GM23338 (cell line): Measurements from ENCODE around the gene TDP2. TPM values are rescaled to one million over a fixed set of nuclear protein-coding genes. Genes with fewer than 3 reads are reported as not detected.

ENCODE experiments used
- ATAC-seq: fragments of 200-7000 bp; cut with Tn5 transposase; 3 replicates; pipeline ENCODE4 v1.9.1; 2020
- DNase-seq: peaks from one replicate; pipeline ENCODE4 v3.0.0-alpha.2; 2015; ENCODE audit warnings: low spot score
- H2AFZ ChIP-seq: fragments of 200-600 bp; sonication (generic); 2 replicates; pipeline ENCODE4 v1.8.0; 2016; ENCODE audit warnings: antibody characterized with exemption, mild to moderate bottlenecking, moderate library complexity
- H3F3A ChIP-seq: fragments of 200-600 bp; sonication (generic); replicated peaks from 2 replicates; pipeline ENCODE4 v1.8.0; 2017; ENCODE audit warnings: antibody characterized with exemption, mixed run types, low read depth
- H3K27ac ChIP-seq: fragments of 200-600 bp; sonication (generic); 2 replicates; pipeline ENCODE4 v1.6.1; 2016; ENCODE audit warnings: low read depth
- H3K27me3 ChIP-seq: fragments of 200-600 bp; sonication (generic); 2 replicates; pipeline ENCODE4 v1.8.0; 2016; ENCODE audit warnings: mild to moderate bottlenecking, mixed run types, moderate library complexity; ENCODE audit not compliant: insufficient read depth
- H3K36me3 ChIP-seq: fragments of 200-600 bp; sonication (generic); 2 replicates; pipeline ENCODE4 v1.8.0; 2016; ENCODE audit warnings: mild to moderate bottlenecking; ENCODE audit not compliant: insufficient read depth
- H3K4me1 ChIP-seq: fragments of 200-600 bp; sonication (generic); 2 replicates; pipeline ENCODE4 v1.8.0; 2016; ENCODE audit warnings: mild to moderate bottlenecking, moderate library complexity; ENCODE audit not compliant: insufficient read depth
- H3K4me2 ChIP-seq: fragments of 200-600 bp; sonication (generic); 2 replicates; pipeline ENCODE4 v1.7.1; 2017; ENCODE audit warnings: mixed run types
- H3K4me3 ChIP-seq: fragments of 200-600 bp; sonication (generic); 2 replicates; pipeline ENCODE4 v1.6.1; 2016; ENCODE audit warnings: mixed run types
- H3K79me2 ChIP-seq: fragments of 200-600 bp; sonication (generic); replicated peaks from 2 replicates; pipeline ENCODE4 v1.8.0; 2017; ENCODE audit warnings: mild to moderate bottlenecking; ENCODE audit not compliant: insufficient read depth
- H3K9me2 ChIP-seq: fragments of 200-600 bp; sonication (generic); 2 replicates; pipeline ENCODE4 v1.8.0; 2017; ENCODE audit not compliant: insufficient read depth
- H4K20me1 ChIP-seq: fragments of 200-600 bp; sonication (generic); replicated peaks from 2 replicates; pipeline ENCODE4 v1.8.0; 2017; ENCODE audit warnings: mild to moderate bottlenecking; ENCODE audit not compliant: insufficient read depth
- H3K27ac Mint-ChIP-seq: 2 replicates; pipeline ENCODE4 v1.8.0; 2020; ENCODE audit warnings: inconsistent platforms, mild to moderate bottlenecking, moderate library complexity, mixed read lengths
- H3K27me3 Mint-ChIP-seq: 3 replicates; pipeline ENCODE4 v1.8.0; 2022; ENCODE audit warnings: low read depth, mild to moderate bottlenecking, moderate library complexity, mixed read lengths, inconsistent platforms; ENCODE audit not compliant: insufficient read depth, poor library complexity
- H3K36me3 Mint-ChIP-seq: 3 replicates; pipeline ENCODE4 v1.8.0; 2021; ENCODE audit warnings: low read depth, mild to moderate bottlenecking, inconsistent platforms, moderate library complexity, mixed read lengths
- H3K4me1 Mint-ChIP-seq: 3 replicates; pipeline ENCODE4 v1.8.0; 2020; ENCODE audit warnings: mild to moderate bottlenecking, inconsistent platforms, mixed read lengths
- H3K4me3 Mint-ChIP-seq: 3 replicates; pipeline ENCODE4 v1.8.0; 2021; ENCODE audit warnings: moderate library complexity, mild to moderate bottlenecking, inconsistent platforms, mixed read lengths
- H3K9me3 Mint-ChIP-seq: 3 replicates; pipeline ENCODE4 v1.8.0; 2020; ENCODE audit warnings: moderate library complexity, mild to moderate bottlenecking, inconsistent platforms, mixed read lengths
- CREB1 ChIP-seq: fragments of 250-450 bp; sonication (Bioruptor Pico); IDR thresholded peaks from 2 replicates; pipeline ENCODE4 v1.5.0; 2020; ENCODE audit warnings: low read depth, mild to moderate bottlenecking, moderate library complexity
- EZH2 ChIP-seq: fragments of 200-600 bp; sonication (generic); IDR thresholded peaks from one replicate; pipeline ENCODE4 v1.8.0; 2017; ENCODE audit warnings: antibody characterized with exemption, mild to moderate bottlenecking, low read depth; ENCODE audit not compliant: unreplicated experiment
- EZH2phosphoT487 ChIP-seq: fragments of 200-600 bp; sonication (generic); IDR thresholded peaks from one replicate; pipeline ENCODE4 v1.8.1; 2018; ENCODE audit warnings: antibody characterized with exemption; ENCODE audit not compliant: unreplicated experiment
- JUNB ChIP-seq: IDR thresholded peaks from one replicate; pipeline ENCODE4 v1.6.1; 2016; ENCODE audit warnings: antibody characterized with exemption; ENCODE audit not compliant: unreplicated experiment
- NANOG ChIP-seq: IDR thresholded peaks from 2 replicates; pipeline ENCODE4 v1.6.1; 2016; ENCODE audit warnings: antibody characterized with exemption, borderline replicate concordance
- POLR2AphosphoS5 ChIP-seq: IDR thresholded peaks from 2 replicates; pipeline ENCODE4 v1.6.1; 2016; ENCODE audit warnings: antibody characterized with exemption, low read depth
- STAT1 ChIP-seq: IDR thresholded peaks from one replicate; pipeline ENCODE4 v1.6.1; 2016; ENCODE audit warnings: antibody characterized with exemption; ENCODE audit not compliant: unreplicated experiment
- ZNF114 ChIP-seq: fragments of 250-450 bp; sonication (Bioruptor Pico); IDR thresholded peaks from 2 replicates; pipeline ENCODE4 v1.5.0; 2020; ENCODE audit warnings: mild to moderate bottlenecking, moderate library complexity
- ZNF331 ChIP-seq: fragments of 250-450 bp; sonication (Bioruptor Pico); IDR thresholded peaks from 2 replicates; pipeline ENCODE4 v1.5.0; 2020; ENCODE audit warnings: low read depth, mild to moderate bottlenecking, moderate library complexity
- polyA plus RNA-seq: library from polyadenylated mRNA; unstranded; fragments of >200 nt; fragmentation: Nextera tagmentation; extraction: Ambion mirVana; gene quantifications from 2 replicates; pipeline ENCODE4 v1.2.1, GENCODE V29; 2016
- total RNA-seq: library from RNA; depleted of rRNA; stranded (reverse); fragments of >200 nt; shearing (Covaris generic); gene quantifications from 2 replicates; pipeline ENCODE4 v1.2.3, GENCODE V29; 2014
- TF ChIP-seq, protein P1 (sequence below): fragments of 250-450 bp; sonication (Bioruptor Pico); IDR thresholded peaks from 2 replicates; pipeline ENCODE4 v1.5.0; 2020; ENCODE audit warnings: mild to moderate bottlenecking, moderate library complexity
- TF ChIP-seq, protein P2 (sequence below), 2 experiments: fragments of 200-600 bp in 1 of 2; sonication (generic) in 1 of 2; conservative IDR thresholded peaks; 2 replicates each; pipeline versions ENCODE4 v1.5.1 to v1.6.1; 2016 to 2017; ENCODE audit warnings: antibody characterized with exemption in 2 of 2, low read depth in 2 of 2, mild to moderate bottlenecking in 2 of 2, moderate library complexity in 1 of 2
- TF ChIP-seq, protein P3 (sequence below): IDR thresholded peaks from 2 replicates; pipeline ENCODE4 v1.6.1; 2016; ENCODE audit warnings: antibody characterized with exemption
- TF ChIP-seq, protein P4 (sequence below): IDR thresholded peaks from one replicate; pipeline ENCODE4 v1.6.1; 2018; ENCODE audit warnings: antibody characterized with exemption; ENCODE audit not compliant: unreplicated experiment

The TDP2 gene
- total and polyA plus RNA-seq, 2 experiments from 2014 or later, result 46.8 to 47.8 TPM

DNA sequence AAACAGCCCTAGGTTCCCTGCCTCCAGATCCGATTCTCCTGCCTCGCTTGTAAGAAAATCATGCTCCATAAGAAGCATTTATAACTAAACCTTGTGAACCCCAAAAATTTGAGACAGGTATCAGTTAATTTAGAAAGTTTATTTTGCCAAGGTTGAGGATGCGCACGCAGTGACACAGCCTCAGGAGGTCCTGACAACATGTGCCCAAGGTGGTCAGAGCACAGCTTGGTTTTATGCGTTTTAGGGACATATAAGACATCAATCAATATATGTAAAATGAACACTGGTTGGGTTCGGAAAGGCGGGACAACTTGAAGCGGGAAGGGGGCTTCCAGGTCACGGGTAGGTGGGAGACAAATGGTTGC lies 2.3 kb upstream of the TDP2 start:
- H3K4me1 Mint-ChIP-seq, result peaks cover 21% of the 10 kb centered on the region
- H3K27ac ChIP-seq, result no peak overlapping the region
- peaks cover 85% of the 10 kb centered on the region for H3K36me3 Mint-ChIP-seq
- peaks cover 44% of the 10 kb centered on the region for H3K36me3 ChIP-seq
- H3K4me1 ChIP-seq, result 0 out of 2 replicates have a peak, but pooled peaks cover 12% of the 10 kb centered on the region
- no peaks in the 10 kb centered on the region for H3K9me2 ChIP-seq
- TF ChIP-seq EZH2, result no peak
- TF ChIP-seq JUNB, result no peak
- TF ChIP-seq, protein P1, sequence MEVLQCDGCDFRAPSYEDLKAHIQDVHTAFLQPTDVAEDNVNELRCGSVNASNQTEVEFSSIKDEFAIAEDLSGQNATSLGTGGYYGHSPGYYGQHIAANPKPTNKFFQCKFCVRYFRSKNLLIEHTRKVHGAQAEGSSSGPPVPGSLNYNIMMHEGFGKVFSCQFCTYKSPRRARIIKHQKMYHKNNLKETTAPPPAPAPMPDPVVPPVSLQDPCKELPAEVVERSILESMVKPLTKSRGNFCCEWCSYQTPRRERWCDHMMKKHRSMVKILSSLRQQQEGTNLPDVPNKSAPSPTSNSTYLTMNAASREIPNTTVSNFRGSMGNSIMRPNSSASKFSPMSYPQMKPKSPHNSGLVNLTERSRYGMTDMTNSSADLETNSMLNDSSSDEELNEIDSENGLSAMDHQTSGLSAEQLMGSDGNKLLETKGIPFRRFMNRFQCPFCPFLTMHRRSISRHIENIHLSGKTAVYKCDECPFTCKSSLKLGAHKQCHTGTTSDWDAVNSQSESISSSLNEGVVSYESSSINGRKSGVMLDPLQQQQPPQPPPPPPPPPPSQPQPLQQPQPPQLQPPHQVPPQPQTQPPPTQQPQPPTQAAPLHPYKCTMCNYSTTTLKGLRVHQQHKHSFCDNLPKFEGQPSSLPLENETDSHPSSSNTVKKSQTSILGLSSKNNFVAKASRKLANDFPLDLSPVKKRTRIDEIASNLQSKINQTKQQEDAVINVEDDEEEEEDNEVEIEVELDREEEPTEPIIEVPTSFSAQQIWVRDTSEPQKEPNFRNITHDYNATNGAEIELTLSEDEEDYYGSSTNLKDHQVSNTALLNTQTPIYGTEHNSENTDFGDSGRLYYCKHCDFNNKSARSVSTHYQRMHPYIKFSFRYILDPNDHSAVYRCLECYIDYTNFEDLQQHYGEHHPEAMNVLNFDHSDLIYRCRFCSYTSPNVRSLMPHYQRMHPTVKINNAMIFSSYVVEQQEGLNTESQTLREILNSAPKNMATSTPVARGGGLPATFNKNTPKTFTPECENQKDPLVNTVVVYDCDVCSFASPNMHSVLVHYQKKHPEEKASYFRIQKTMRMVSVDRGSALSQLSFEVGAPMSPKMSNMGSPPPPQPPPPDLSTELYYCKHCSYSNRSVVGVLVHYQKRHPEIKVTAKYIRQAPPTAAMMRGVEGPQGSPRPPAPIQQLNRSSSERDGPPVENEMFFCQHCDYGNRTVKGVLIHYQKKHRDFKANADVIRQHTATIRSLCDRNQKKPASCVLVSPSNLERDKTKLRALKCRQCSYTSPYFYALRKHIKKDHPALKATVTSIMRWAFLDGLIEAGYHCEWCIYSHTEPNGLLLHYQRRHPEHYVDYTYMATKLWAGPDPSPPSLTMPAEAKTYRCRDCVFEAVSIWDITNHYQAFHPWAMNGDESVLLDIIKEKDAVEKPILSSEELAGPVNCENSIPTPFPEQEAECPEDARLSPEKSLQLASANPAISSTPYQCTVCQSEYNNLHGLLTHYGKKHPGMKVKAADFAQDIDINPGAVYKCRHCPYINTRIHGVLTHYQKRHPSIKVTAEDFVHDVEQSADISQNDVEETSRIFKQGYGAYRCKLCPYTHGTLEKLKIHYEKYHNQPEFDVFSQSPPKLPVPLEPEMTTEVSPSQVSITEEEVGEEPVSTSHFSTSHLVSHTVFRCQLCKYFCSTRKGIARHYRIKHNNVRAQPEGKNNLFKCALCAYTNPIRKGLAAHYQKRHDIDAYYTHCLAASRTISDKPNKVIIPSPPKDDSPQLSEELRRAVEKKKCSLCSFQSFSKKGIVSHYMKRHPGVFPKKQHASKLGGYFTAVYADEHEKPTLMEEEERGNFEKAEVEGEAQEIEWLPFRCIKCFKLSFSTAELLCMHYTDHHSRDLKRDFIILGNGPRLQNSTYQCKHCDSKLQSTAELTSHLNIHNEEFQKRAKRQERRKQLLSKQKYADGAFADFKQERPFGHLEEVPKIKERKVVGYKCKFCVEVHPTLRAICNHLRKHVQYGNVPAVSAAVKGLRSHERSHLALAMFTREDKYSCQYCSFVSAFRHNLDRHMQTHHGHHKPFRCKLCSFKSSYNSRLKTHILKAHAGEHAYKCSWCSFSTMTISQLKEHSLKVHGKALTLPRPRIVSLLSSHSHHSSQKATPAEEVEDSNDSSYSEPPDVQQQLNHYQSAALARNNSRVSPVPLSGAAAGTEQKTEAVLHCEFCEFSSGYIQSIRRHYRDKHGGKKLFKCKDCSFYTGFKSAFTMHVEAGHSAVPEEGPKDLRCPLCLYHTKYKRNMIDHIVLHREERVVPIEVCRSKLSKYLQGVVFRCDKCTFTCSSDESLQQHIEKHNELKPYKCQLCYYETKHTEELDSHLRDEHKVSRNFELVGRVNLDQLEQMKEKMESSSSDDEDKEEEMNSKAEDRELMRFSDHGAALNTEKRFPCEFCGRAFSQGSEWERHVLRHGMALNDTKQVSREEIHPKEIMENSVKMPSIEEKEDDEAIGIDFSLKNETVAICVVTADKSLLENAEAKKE, result no peak
- TF ChIP-seq CREB1 (CRISPR knock-in tag), result no peak
- no peak for TF ChIP-seq NANOG
- TF ChIP-seq, protein P2, sequence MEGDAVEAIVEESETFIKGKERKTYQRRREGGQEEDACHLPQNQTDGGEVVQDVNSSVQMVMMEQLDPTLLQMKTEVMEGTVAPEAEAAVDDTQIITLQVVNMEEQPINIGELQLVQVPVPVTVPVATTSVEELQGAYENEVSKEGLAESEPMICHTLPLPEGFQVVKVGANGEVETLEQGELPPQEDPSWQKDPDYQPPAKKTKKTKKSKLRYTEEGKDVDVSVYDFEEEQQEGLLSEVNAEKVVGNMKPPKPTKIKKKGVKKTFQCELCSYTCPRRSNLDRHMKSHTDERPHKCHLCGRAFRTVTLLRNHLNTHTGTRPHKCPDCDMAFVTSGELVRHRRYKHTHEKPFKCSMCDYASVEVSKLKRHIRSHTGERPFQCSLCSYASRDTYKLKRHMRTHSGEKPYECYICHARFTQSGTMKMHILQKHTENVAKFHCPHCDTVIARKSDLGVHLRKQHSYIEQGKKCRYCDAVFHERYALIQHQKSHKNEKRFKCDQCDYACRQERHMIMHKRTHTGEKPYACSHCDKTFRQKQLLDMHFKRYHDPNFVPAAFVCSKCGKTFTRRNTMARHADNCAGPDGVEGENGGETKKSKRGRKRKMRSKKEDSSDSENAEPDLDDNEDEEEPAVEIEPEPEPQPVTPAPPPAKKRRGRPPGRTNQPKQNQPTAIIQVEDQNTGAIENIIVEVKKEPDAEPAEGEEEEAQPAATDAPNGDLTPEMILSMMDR (conservative IDR thresholded peaks at IDR 0.05; ENCODE audit: low read depth in 2 of 2), result no peak
- TF ChIP-seq ZNF331 (CRISPR knock-in tag), result no peak
- TF ChIP-seq, protein P3, sequence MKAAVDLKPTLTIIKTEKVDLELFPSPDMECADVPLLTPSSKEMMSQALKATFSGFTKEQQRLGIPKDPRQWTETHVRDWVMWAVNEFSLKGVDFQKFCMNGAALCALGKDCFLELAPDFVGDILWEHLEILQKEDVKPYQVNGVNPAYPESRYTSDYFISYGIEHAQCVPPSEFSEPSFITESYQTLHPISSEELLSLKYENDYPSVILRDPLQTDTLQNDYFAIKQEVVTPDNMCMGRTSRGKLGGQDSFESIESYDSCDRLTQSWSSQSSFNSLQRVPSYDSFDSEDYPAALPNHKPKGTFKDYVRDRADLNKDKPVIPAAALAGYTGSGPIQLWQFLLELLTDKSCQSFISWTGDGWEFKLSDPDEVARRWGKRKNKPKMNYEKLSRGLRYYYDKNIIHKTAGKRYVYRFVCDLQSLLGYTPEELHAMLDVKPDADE, result no peak
- no peak for TF ChIP-seq STAT1
- no peak for TF ChIP-seq POLR2AphosphoS5
- TF ChIP-seq, protein P4, sequence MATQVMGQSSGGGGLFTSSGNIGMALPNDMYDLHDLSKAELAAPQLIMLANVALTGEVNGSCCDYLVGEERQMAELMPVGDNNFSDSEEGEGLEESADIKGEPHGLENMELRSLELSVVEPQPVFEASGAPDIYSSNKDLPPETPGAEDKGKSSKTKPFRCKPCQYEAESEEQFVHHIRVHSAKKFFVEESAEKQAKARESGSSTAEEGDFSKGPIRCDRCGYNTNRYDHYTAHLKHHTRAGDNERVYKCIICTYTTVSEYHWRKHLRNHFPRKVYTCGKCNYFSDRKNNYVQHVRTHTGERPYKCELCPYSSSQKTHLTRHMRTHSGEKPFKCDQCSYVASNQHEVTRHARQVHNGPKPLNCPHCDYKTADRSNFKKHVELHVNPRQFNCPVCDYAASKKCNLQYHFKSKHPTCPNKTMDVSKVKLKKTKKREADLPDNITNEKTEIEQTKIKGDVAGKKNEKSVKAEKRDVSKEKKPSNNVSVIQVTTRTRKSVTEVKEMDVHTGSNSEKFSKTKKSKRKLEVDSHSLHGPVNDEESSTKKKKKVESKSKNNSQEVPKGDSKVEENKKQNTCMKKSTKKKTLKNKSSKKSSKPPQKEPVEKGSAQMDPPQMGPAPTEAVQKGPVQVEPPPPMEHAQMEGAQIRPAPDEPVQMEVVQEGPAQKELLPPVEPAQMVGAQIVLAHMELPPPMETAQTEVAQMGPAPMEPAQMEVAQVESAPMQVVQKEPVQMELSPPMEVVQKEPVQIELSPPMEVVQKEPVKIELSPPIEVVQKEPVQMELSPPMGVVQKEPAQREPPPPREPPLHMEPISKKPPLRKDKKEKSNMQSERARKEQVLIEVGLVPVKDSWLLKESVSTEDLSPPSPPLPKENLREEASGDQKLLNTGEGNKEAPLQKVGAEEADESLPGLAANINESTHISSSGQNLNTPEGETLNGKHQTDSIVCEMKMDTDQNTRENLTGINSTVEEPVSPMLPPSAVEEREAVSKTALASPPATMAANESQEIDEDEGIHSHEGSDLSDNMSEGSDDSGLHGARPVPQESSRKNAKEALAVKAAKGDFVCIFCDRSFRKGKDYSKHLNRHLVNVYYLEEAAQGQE, result no peak
- no peak for TF ChIP-seq ZNF114 (CRISPR knock-in tag)
- no peak for TF ChIP-seq EZH2phosphoT487
- H3K79me2 ChIP-seq, result peaks cover 50% of the 10 kb centered on the region
- no peak for ATAC-seq
- no peak overlapping the region for H3K27ac Mint-ChIP-seq
- peak overlapping the region; percentile 13; the same call in 1 of the 3 replicates for H3K4me3 Mint-ChIP-seq
- peaks cover 71% of the 10 kb centered on the region for H3K9me3 Mint-ChIP-seq
- no peaks in the 10 kb centered on the region for H3F3A ChIP-seq
- H3K27me3 ChIP-seq, result no peaks in the 10 kb centered on the region
- peaks cover 21% of the 10 kb centered on the region for H3K27me3 Mint-ChIP-seq
- H4K20me1 ChIP-seq, result no peaks in the 10 kb centered on the region
- H3K4me2 ChIP-seq, result no peak overlapping the region
- H3K4me3 ChIP-seq, result no peak overlapping the region
- H2AFZ ChIP-seq, result no peak overlapping the region
- DNase-seq, result no peak
